GM12801 (cell line): Measurements from ENCODE around the gene NCBP3.

ENCODE experiments used
- CTCF ChIP-seq: IDR thresholded peaks from one replicate; pipeline ENCODE4 v1.5.1; 2011; ENCODE audit warnings: control low read depth; ENCODE audit not compliant: insufficient read length; ENCODE audit errors: extremely low read depth

NCBP3 gene

DNA sequence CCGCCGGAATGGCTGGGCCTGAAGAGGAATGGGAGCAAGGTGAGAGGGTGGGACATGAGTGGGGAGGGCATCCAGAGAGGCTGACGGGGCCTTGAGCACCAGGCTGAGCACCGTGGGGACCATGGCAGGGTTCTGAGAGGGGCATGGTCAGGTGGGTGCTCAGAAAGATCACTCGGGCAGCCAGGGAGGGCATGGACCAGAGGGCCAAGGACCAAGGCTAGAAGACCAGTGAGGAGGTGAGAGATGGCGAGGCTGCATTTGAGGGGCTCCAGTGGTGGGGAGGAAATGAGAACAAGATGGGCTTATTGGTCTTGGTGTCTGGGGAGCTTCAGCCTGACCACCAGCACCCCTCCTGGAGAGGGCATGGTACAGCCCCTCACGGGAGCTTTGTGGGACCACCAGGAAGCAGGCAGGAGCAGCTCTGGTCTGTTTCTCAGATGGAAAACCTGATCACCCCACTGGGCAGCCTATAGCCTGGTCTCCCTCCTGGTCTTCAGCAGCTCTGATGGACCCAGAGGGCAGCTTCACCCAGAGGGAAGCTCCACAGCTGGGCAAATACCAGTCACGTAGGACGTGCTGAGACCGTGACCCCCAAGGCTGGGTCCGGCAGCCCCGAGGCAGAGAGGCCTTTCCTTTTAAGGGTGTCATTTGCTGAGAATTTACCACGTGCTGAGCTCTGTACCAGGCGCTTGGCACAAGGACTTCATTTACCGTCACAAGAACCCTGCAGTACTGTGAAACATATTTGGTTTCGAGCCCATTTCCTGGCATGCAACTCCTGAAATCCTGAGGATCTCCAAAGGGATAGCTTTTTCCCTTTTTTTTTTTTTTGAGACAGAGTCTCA lies 11.4 kb upstream of the NCBP3 start:
- no peak for TF ChIP-seq CTCF

- no peak for TF ChIP-seq CTCF
These were observed 6.5 kb upstream of the NCBP3 start for GRCh38 chr17:3852561-3852960.

GRCh38 chr17:3851461-3852100 lies 5.5 kb upstream of the NCBP3 start:
- no peak for TF ChIP-seq CTCF

- TF ChIP-seq CTCF, result no peak
These were observed 2.3 kb upstream of the NCBP3 start for GRCh38 chr17:3848229-3848835.

DNA sequence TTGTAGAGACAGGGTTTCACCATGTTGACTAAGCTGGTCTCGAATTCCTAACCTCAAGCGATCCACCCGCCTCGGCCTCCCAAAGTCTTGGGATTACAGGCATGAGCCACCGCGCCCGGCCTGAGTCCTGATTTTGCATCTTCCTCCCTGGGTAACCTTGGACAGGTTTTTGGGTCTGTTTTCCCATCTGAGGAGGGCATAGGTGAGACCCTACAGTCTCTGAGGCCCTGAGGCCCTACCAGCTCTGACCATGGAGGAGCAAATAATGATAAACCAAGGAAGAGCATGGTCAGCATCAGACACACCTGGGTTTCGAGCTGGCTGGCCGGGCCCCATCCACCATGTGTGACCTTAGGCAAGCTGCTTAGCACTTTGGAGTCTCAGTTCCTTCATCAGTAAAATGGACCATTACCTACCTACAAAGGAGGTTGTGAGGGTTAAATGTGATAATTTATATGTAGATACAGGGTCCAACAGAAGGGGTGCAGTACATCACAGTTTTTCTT lies 1.2 kb upstream of the NCBP3 start:
- TF ChIP-seq CTCF, result no peak

GRCh38 chr17:3846437-3847164 lies 555 bp upstream of the NCBP3 start:
- TF ChIP-seq CTCF, result no peak

- no peak for TF ChIP-seq CTCF
These were observed 790 bp downstream of the NCBP3 start for GRCh38 chr17:3845291-3845620.
